ENCODE results near the gene PLCD1.

- TF ChIP-seq CTCF (IDR thresholded peaks at IDR 0.05) (no peak), POLR2A (IDR thresholded peaks at IDR 0.05) (no peak)
These were observed 7.1 kb downstream of the PLCD1 start for GRCh38 chr3:38022301-38022700.
